NB4 (cell line): ENCODE data around the gene ARMCX6.

Experiments used
- CTCF ChIP-seq: IDR thresholded peaks from one replicate; pipeline ENCODE4 v1.5.1; 2012; ENCODE audit warnings: low read depth, low read length
- POLR2A ChIP-seq: IDR thresholded peaks from 2 replicates; pipeline ENCODE4 v1.6.1; 2011; ENCODE audit warnings: mild to moderate bottlenecking; ENCODE audit not compliant: insufficient read length; ENCODE audit errors: extremely low read depth

GRCh38 chrX:101605146-101605545 lies 12.7 kb downstream of the ARMCX6 start:
- TF ChIP-seq POLR2A, result no peak
- TF ChIP-seq CTCF, result no peak
